HG03108 (cell line): ENCODE results near the gene RUFY4.

Experiments used
- ATAC-seq: cut with Tn5 transposase; IDR thresholded peaks from one replicate; pipeline ENCODE4 v1.9.1; 2021; ENCODE audit warnings: moderate library complexity; ENCODE audit not compliant: unreplicated experiment

Gene RUFY4

DNA sequence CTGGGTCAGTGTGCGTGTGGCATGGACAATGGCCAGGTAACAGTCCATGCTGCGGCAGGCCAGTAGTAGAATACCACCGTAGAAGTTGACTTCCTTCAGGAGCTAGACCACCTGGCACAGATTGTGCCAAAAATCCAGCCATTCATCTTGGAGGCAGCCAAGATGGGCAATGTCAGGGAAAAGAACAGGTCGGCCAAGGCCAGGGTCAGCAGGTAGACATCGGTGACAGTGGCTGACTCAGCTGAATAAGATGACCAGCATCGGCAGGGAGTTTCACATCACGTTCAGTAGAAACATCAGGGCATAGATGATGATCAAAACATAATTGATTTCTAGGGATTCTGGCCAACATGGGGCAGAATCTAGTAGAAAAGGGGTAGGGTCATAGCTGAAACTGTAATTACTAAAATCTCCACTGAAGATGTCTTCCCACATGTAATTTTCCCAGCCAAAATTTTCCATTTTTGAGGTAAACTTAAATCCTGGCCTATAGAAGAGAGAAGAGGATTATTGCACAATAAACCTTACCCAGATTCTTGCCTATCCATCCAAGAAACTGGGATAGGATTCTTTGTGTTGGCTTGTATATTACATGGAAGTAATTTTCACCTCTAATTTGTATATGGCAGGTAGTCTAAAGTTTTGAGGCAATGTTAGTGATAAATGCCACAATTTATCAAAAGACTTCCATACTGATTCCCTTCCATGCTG is 7.9 kb upstream of the RUFY4 start:
- ATAC-seq: no peak

GRCh38 chr2:218063486-218063885 is 5.6 kb upstream of the RUFY4 start:
- peak; percentile 78 for ATAC-seq

- no peak for ATAC-seq
Observed at GRCh38 chr2:218063896-218064295, 5.2 kb upstream of the RUFY4 start.

GRCh38 chr2:218065239-218066006 is 3.6 kb upstream of the RUFY4 start:
- ATAC-seq: no peak

DNA sequence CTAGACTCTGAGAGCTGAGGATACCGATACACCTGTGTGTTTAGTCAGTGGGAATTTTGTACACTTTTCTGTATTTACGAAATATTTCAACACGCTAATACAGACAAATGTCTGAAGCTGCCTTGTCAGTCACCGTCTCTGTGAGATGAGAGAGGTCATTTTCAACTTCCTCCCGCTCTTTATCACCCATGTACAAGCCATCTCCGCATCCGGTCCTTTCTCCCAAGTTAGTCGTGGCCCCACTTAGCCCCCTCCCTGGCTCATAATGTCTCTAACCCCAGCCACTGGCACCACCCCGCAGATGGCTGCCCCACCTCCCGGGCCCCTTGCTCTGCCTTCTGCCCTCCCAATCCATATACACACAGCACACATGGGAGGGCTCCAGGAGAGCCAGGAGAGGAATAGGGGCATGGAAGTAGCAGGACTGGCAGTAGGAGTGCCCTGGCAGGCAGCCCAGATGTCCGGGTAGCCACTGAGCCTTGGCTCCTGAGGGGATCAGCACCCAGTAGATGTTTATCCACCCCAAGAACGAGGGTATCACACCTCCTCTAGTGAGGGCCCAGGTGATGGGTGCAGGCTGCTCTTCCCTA is 2.0 kb upstream of the RUFY4 start:
- ATAC-seq: no peak

- no peak for ATAC-seq
Observed at GRCh38 chr2:218067523-218067922, 1.5 kb upstream of the RUFY4 start.

DNA sequence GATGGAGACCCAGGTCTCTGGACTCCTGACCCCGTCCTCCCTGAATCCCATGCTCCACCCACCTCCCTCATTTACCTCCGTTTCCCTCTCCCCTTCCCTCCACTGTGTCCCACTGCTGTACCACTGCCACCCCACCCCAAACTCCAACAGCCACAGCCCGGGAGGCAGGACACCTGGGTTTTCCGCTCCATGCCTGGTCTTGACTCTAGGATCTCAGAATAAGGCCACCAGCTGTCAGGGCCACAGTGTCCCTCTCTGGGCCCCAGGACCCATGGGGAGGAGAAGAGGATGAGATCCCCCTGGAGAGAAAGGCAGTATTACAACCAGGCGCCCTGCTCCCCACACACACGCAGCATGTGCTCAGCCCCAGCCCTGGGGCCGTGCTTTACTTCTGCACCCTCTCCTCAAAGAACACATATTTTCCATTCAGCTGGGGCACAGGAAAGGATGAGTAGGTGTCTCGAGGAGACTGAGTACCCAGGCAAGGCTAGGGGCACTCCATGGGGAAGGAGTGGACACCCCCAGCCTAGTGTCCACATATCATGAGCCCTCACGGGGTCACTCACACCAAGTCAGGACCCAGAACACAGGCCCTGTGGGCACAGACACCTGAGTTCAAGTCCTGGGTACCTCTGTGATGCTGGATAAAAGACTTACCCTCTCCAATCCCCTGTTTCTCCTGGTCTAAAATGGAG is 700 bp downstream of the RUFY4 start:
- no peak for ATAC-seq

DNA sequence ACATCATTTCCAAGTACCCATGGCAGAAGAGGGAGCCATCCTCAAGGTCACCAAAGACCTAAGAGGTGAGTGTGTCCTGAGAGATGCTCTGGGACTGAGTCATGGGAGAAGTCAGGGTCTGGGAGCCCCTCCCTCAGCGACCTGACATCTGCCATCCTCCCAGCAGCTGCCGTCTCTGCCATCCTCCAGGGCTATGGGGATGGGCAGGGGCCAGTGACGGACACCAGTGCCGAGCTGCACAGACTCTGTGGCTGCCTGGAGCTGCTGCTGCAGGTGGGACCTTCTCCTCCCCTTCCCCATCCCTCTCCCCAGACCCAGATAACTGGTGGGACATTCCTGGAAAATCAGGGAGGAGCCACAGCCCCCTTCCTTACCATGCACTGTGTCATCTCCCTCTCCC is 1.5 kb downstream of the RUFY4 start:
- ATAC-seq: no peak

- no peak for ATAC-seq
Observed at GRCh38 chr2:218071218-218071937, 2.3 kb downstream of the RUFY4 start.

- no peak for ATAC-seq
Observed at GRCh38 chr2:218072002-218072401, 2.9 kb downstream of the RUFY4 start.

GRCh38 chr2:218072478-218073024 is 3.5 kb downstream of the RUFY4 start:
- no peak for ATAC-seq

- no peak for ATAC-seq
Observed at GRCh38 chr2:218073185-218073584, 4.1 kb downstream of the RUFY4 start.

DNA sequence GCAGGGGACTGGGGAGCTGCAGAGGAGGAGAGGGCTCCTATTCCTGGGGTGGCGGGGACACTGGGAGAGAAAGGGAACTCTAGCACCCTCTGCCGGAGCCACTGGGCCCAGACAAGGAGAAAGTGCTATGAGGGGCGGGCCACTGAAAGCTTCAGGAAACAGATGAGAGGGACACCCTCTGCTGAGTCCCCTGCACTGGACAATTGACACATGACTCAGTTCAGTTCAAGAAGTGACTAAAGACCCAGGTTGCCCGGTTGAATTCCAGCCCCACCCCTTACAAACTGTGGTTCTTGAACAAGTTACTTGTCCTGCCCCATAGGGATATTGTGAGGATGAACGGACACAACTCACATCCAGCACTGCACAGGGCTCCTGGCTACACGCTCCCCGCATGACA is 5.0 kb downstream of the RUFY4 start:
- no peak for ATAC-seq

GRCh38 chr2:218075975-218076811 is 7.1 kb downstream of the RUFY4 start:
- ATAC-seq: no peak

GRCh38 chr2:218077464-218078216 is 8.6 kb downstream of the RUFY4 start:
- ATAC-seq: no peak

GRCh38 chr2:218079943-218080913 is 11.2 kb downstream of the RUFY4 start:
- ATAC-seq: no peak

DNA sequence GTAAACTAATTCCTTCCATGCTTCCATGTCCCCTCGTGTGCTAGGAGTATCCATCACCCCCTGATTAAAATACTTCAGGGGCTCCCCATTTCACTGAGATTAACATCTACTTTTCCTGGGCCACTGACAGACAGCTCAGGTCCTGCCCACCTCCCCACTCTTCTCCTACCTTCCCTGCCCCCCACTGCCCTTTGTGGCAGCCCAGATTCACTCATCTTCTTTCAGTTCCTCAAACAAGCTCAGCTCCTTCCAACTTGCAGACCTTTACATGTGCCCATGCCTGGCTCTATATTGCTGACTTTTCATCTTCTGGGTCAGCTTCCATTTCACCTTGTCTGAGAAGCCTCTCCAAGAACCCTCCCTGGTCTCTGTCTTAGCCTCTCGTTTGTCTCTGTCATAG is 12.0 kb downstream of the RUFY4 start:
- ATAC-seq: peak; percentile 95

GRCh38 chr2:218081695-218082094 is 12.6 kb downstream of the RUFY4 start:
- no peak for ATAC-seq
